GM12891 (cell line): ENCODE measurements around the gene NR2F1-AS1.

Experiments used
- SPI1 ChIP-seq: IDR thresholded peaks from 2 replicates; pipeline ENCODE4 v1.6.1; 2011; ENCODE audit warnings: low read depth, low read length, control low read depth
- TAF1 ChIP-seq: IDR thresholded peaks from 2 replicates; pipeline ENCODE4 v1.6.1; 2011; ENCODE audit warnings: low read depth, low read length, control low read depth

DNA sequence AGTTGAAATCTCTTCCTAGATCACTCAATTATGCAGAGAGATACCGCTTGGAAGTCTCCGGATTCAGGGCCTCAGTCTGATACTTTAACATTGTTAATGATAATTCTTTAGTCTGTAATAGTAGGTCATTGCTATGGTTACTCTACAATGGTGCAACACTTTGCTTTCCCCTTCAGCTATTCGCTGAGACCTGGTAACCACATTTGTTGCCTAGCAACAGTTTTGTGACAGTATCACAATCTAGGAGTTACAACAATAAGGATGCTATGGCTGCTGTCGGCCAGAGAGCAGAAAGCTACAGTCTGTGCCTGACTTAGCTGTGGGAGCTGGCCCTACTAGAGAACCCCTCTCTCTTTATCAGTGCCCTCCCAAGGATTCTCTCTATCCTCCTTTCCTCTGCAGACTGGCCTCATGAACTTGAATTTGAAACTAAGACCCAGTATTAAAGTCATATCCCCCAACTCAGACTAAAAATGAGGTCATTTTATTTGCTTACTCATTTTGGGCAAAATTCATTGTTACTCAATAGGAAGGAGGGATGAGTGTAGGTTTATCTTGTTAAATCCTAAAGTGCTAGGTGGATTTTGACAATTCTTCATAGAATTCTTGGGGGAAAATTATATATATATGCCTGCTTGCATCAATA lies 41.3 kb upstream of the NR2F1-AS1 start:
- TF ChIP-seq SPI1, result no peak
- TF ChIP-seq TAF1, result no peak
